IPS-NIHi11 (cell line): ENCODE data around the gene CAMTA1.
"Not testable (repeated sequence)": the region's sequence is repeated elsewhere in the genome, so short reads cannot be mapped to it uniquely, and the experiment has no call there.

ENCODE experiments used
- DNase-seq: peaks from one replicate; pipeline ENCODE4 v3.0.0; 2012; ENCODE audit warnings: mixed read lengths, low spot score

CAMTA1 gene

DNA sequence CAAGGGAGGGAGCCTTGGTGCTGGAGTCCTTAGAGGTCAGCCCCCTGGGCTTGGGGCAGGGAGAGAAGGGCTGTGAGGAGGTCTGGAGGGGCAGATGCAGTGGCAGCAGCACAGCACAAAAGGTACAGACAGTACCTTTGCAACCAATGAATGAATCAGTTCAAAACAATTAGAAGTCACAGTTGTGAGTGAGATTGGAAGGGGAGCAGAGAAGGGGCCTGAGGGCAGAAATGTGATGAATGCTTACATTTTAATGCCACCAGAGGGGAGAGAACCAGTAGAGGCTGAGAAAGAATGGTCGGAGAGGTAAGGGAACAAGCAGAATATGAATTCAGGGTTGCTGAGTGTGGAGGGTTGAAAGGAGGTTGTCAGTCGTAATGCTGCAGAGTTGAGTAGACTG is 24.2 kb downstream of the CAMTA1 start:
- no peak for DNase-seq

DNA sequence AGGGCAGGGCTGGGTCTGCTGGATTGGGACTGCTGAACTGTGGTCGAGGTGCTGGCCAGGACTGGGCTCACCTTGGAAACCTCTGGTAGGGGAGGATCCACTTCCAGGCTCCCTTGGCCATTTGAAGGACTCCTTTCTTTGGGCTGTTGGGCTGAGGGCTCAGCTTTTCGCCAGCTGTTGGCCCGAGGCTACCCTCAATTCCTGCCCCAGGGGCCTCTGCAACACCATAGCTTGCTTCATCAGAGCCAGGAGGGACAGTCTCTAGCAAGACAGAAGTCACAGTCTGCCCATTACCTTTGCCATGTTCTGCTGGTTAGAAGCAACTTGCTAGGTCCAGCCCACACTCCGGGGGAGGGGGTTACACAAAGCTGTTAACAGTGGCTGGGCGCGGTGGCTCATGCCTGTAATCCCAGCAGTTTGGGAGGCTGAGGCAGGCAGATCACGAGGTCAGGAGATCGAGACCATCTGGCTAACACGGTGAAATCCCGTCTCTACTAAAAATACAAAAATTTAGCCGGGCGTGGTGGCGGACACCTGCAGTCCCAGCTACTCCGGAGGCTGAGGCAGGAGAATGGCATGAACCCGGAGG is 25.0 kb downstream of the CAMTA1 start:
- not testable (repeated sequence) for DNase-seq

DNA sequence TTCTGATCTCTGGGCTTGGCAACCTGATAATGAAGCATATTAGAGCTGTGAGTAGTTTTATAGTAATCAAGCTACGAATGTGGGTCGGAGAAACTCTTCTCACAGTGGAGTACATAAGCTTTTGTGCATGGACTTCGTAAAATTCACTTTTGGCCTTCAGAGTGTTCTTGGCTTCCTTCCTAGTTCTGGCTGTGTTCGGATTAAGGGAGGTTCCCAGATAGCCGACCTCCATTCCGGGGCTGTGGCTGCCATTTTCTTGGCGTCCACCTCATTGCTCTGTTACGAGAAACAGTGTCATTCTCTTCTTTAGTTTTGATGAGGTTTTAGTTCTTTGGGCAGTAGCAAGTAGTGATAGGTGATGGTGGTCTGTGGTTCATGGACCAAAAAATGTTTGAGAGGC is 26.3 kb downstream of the CAMTA1 start:
- DNase-seq: no peak

DNA sequence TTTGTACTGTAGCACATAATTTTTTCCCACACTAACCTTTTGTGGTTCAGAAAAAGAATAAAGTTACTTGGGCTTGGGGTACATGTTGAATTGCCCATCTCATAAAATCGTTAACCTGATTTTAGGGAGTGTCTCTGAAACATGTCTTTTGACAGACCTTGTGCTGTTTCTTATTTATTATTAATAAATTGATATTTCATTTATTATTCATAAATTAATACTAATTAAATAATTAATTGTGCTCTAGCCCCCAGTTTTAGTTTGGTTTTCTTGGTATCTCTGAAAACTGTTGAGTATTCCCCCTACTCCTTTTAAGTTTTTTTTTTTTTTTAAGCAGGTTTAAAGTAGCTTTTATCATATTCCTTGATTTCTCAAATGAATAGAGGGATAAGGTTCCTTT is 27.9 kb downstream of the CAMTA1 start:
- DNase-seq: no peak

DNA sequence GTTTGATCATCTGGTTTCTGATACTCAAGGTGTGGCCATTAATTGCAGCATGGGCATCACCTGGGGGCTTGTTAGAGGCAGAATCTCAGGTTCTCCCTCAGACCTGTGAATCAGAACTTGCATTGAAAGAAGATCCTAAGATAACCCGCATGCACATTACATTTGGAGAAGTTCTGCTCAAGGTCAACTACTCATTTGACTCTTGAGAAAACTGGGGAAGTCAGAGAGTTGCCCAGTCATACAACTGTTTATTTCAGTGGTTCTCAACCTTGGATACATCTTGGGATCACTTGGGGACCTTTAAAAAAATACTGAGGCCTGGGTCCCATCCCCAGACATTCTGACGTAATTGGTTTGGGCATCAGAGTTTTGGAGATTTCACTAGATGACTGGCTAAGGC is 30.5 kb downstream of the CAMTA1 start:
- DNase-seq: no peak

- DNase-seq: no peak
These were observed 34.2 kb downstream of the CAMTA1 start for GRCh38 chr1:6819246-6820040.

DNA sequence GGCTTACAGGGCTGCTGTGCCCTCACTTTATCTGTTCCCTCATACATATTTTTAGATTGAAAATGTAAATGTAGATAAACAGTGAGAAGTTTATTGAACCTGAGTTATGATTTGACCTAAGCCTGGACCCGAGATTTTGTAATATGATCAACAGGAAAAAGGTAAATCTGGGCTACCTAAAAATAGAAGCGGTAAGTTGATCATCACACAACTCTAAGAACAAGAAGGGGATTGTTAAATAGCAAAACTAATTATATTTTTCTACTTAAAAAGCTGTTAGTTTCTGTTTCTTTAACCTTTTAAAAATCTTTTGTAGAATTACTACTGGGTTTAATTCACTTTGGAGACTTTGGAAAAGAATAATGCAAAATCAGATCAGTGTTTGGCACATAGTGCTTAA is 35.6 kb downstream of the CAMTA1 start:
- no peak for DNase-seq

DNA sequence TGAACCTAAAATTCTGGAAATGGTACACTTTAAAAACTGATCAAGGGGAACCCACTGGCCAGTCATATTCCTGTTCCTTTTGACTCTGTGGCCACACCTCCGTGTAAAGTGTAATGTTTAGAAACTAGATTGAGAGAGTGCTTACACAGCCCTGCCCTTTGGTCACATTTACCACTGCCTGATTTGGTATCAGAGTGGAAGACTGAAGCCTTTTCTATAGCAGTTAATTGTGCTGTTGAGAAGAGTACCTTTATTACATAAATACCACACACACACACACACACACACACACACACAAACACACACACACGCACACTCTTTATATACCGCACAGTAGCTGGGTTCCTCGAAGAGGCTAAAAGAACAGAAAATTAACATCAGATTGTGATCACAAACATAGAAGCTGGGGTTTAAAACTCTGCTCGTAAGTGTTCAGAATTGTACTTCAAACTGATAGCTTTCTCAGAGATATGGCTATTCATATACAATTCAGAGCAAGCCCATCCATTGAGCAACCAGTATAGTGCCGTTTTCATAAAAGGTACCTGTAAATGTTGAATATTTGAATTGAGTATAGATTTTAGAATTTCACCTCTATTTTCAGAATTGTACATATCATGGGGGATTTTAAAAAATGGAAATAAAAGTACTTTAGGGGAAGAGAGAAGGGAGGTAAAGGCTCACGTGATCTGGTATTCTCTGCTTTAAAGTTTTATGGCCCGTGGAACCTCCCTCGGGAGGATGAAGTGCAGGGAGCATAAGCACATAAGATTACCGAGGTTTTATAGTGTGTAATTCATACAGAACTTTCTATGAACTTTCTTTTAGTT is 37.5 kb downstream of the CAMTA1 start:
- DNase-seq: no peak

GRCh38 chr1:6823793-6824192 is 38.5 kb downstream of the CAMTA1 start:
- no peak for DNase-seq

GRCh38 chr1:6824665-6825368 is 39.6 kb downstream of the CAMTA1 start:
- no peak for DNase-seq

GRCh38 chr1:6825828-6826227 is 40.6 kb downstream of the CAMTA1 start:
- no peak for DNase-seq

DNA sequence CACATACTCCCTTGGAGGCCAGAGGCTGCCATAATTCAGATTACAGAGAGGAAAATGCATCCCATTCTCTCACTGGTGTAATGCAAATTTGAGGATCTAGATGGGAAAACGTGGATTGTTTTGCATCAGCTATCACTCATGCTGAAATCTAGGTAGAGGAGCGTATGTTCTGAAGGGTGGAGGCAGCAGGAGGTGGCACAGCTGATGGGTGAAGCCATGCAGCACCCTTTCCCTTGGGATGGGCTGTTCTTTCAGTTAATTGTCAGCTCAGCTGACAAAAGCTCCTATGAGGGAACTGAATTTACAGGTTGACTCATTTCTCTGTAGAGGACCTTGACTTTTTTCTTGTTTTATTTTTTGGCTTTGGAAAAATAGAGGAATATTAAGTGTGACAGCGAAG is 41.8 kb downstream of the CAMTA1 start:
- no peak for DNase-seq

GRCh38 chr1:6827630-6828165 is 42.4 kb downstream of the CAMTA1 start:
- DNase-seq: no peak

DNA sequence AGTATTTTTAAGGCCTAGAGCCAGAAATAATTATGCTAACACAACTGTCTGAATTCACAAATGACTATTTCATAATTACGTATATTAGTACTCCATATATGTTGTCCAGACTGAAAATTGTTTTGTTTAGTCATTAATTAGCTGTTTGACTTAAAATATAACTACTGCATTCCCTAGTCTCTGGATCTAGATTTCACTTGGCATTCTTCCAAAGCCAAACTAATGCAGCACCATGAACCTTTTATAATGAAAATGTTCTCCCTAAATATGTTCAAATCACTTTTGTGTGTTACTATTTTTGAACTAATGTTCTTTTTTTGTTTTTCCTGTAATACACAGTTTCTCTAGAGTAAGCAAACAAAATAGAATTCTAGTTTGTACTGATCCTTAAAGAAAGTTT is 46.1 kb downstream of the CAMTA1 start:
- no peak for DNase-seq

DNA sequence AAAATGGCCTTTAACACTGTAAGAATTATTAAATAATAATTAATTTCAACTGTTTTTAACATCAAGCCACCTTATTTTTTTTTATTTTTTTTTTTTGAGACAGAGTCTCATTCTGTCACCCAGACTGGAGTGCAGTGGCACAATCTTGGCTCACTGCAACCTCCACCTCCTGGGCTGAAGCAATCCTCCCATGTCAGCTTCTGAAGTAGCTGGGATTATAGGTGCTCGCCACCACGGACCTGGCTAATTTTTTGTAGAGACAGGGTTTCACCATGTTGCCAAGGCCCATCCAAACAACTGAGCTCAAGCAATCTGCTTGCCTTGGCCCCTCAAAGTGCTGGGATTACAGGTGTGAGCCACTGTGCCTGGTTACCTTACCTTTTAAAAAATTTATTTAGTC is 46.8 kb downstream of the CAMTA1 start:
- not testable (repeated sequence) for DNase-seq

DNA sequence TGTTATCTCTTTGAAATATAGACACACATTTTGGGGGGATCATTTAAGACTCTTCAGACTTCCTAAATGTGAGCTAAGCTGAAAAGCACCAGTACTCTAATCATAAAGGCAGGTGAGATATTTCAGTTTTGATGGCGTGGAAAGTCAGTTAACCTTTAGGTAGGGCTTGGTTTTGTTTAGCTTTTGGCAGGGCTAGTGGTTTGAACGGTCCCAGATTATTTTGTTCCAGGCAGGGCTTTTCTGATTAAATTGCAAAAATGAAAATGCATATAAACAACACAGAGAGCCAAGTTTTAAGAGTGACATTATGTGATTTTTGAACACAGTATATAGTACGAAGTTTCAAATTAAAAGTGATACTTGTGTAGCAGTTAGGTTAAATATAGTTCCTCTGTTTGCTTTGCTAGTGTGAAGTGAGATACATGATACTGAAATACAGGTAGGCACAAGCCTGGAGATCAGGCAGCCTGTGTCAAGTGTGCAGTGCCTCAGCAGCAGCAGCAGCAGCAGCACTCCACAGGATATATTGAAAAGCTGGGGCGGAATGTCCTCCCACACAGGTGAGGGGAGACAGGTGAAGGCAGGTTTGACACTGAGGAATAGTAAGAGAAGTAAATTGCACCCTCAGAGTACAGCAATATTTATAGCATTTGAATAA is 47.4 kb downstream of the CAMTA1 start:
- no peak for DNase-seq

DNA sequence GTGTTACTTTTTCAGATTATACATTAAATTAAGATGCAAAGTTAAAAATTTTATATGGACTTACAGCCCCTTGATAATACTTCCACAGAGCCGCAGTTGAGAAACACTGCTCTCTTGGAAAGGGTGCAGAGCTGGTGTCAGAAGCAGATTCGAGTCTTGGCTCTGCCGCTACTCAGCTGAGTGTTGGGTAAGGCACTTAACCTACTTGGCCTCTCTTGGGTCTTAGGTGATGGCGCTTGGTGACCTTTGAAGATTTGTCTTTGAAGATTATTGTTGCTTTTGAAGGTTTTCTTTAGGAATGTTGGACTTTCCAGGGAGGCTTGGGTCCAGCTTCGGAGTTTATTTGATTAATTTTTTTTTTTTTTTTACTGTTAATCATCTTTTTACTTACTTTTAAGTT is 48.5 kb downstream of the CAMTA1 start:
- DNase-seq: no peak

- DNase-seq: no peak
These were observed 49.1 kb downstream of the CAMTA1 start for GRCh38 chr1:6834366-6834765.

DNA sequence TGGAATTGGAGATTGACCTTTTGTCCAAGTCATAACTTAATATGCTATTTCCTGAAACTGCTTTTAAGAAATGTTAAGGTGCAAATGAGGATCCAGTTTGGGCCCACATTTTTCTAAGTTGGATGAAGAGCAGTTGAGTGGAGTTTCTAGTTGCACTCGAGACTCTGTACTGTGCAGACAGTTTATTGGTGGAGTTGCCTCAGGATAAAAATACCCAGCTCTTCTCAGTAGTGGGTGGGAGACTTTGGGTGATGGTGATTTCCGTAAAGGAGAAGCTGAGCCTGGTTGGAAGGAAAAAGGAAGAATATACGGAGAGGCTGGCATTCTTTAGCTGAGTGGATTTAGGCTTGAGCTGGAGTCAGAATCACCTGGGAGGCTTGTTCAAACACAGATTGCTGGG is 49.9 kb downstream of the CAMTA1 start:
- no peak for DNase-seq

DNA sequence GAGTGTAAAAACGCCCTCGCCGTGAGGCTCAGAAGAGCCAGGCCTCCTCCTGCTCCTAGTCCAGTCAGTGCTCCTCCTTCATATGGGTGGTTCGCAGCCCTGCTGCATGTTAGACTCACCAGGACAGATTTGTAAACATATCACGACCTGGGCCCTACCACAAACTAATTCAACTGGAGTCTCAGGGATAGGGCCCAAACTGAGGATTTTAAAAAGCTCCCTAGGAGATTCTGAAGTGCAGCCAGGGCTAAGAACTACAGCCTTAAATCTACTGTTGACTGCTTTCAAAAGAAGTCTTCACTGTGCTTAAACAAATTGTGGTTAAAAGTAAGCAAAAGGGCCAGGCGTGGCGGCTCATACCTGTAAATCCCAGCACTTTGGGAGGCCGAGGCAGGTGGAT is 57.0 kb downstream of the CAMTA1 start:
- DNase-seq: no peak

GRCh38 chr1:6845786-6846185 is 60.5 kb downstream of the CAMTA1 start:
- not testable (repeated sequence) for DNase-seq

DNA sequence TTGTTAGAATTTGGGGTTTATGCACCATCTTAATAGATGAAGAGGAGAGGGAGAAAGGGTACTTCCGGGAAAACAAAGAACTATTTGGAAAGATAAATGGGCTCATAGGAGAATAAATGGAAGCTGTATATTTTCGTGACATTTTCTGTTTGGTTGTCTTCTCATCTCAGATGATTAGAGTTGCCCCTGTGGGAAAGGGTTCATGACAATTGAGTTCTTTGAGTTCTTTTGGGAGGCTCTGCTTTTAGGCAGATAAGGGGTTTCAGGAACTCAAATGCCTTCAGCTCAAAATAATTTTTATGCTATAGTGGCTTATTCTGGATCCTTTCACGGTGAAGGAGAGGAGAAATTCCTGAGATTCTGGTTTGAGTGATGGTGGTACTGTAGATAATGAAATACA is 63.6 kb downstream of the CAMTA1 start:
- no peak for DNase-seq
